ENCODE measurements around the gene GJE1. TPM values are rescaled to one million over a fixed set of nuclear protein-coding genes. Genes with fewer than 3 reads are reported as not detected.

The GJE1 gene
- total and polyA plus RNA-seq, 10 of the 15 experiments (the other 5 are each of a cell fraction or from before 2014, with no cell fraction given): not detected

- no peak for TF ChIP-seq BCLAF1 (IDR thresholded peaks at IDR 0.05)
- no peak for TF ChIP-seq EED (IDR thresholded peaks at IDR 0.05; ENCODE audit: low read depth)
- TF ChIP-seq CREM (IDR thresholded peaks at IDR 0.05; ENCODE audit: low read depth): no peak
- no peak for TF ChIP-seq MTA3 (IDR thresholded peaks at IDR 0.05; ENCODE audit: borderline replicate concordance, low read length)
- TF ChIP-seq ZBTB4 (CRISPR knock-in tag; IDR thresholded peaks at IDR 0.05): no peak
- no peak for TF ChIP-seq CTCF (IDR thresholded peaks at IDR 0.05 in 2 of 3, conservative IDR thresholded peaks at IDR 0.05 in 1 of 3; ENCODE audit: control insufficient read depth in 2 of 3, extremely low read depth in 1 of 3, insufficient read depth in 1 of 3, low read depth in 3 of 3, low read length in 3 of 3)
- TF ChIP-seq ZNF687 (IDR thresholded peaks at IDR 0.05): no peak
- TF ChIP-seq ZNF622 (IDR thresholded peaks at IDR 0.05): no peak
- no peak for TF ChIP-seq LARP7 (IDR thresholded peaks at IDR 0.05)
Measured at GRCh38 chr6:142174703-142175102, 42.0 kb downstream of the GJE1 start (continued).
